ENCODE results near the gene SRXN1.

The SRXN1 gene

GRCh38 chr20:634148-634925, 18.7 kb downstream of the SRXN1 start:
- DNase-seq: no peak

DNA sequence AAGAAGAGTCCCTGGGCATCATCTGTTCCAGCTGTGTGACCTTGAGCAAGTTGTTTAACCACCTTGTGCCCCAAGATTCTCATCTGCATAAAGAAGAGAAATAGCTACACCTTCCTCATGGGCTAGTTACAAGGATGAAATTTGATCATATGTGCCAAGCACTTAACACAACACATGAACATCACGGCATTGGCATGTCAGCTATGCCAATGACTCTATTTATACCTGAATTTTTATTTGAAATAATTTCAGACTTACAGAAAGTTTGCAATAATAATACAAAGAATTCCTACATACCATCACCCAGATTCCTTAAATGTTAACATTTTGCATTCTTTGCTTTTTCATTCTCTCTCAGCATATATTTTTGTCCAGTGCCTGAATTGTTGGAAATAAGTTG, 21.9 kb downstream of the SRXN1 start:
- DNase-seq: no peak

- no peak for DNase-seq
Observed at GRCh38 chr20:626579-626978, 26.4 kb downstream of the SRXN1 start.

GRCh38 chr20:625360-625932, 27.6 kb downstream of the SRXN1 start:
- DNase-seq: no peak

GRCh38 chr20:623704-624103, 29.3 kb downstream of the SRXN1 start:
- DNase-seq: no peak

DNA sequence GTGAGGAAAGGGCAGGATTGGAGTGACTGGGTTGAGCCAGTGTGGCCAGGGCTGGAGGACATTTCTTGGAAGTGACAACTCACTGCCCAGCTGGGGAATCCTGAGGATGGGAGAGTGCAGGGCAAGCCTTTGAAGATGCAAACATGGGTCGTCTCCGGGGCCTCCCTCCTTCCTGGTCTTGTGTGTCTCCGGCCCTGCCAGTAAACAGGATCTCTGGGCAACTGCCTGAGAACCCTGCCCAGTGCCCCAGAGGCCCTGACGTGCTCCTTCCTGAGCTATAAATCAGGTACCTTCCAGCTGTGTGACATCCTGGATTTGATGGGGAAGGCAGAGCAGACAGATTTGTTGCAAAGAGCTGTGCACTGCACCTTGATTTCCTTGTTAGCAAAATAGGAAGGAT, 30.0 kb downstream of the SRXN1 start:
- no peak for DNase-seq

GRCh38 chr20:622161-622560, 30.8 kb downstream of the SRXN1 start:
- DNase-seq: no peak

GRCh38 chr20:621125-621756, 31.8 kb downstream of the SRXN1 start:
- DNase-seq: no peak

DNA sequence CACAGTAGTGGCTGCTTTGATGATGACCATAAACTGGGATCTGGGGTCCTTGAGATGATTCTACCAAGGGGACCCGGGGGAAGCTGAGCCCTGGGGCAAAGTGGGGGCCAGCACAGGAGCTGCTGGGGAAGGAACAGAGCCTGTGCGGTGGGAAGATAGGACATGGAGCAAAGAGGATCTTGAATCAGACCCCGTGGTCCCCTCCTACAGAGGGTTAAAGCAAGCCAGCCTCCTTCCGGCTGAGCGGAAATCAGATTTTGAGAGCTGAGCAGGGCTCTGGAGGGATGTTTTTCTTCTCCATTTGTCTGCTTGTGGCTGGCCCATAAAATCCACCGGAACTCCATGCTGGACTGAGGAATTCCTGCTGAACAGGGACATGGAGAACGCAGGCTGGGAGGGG, 32.8 kb downstream of the SRXN1 start:
- no peak for DNase-seq

- no peak for DNase-seq
Observed at GRCh38 chr20:618980-619379, 34.0 kb downstream of the SRXN1 start.

DNA sequence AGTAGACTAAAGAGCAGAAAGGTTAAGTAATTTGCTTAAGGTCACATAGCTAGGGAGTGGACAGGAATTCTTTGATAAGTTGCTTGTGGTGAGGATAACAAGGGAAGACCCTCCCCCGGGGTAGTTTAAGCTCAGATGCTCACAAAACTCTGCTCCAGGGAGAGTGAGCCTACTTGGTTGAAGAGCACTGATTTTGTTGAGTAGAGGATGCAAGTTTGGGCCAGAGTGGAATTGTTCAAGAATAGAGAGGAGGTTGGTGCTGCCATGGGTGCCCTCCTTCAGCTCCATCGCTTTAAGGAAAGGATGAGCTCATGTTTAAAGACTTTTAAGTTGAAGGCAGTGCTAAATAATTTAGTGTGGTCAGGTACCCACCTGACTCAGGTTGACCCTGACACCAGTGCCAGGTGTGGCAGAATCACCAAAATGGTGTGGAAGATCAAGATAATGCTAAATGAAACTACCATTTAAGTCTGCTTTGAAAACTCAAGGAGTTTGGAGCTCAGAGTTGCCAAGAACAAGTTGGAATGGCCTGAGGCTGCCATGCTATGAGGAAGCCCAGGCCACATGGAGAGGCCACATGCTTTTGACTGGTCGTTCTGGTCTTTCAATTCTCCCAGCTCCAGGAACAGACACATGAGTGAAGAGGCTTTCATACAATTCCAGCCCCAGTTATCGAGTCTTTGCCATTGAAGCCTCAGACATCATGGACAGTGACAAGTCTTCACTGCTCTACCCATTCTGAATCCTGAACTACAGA, 34.9 kb downstream of the SRXN1 start:
- no peak for DNase-seq

DNA sequence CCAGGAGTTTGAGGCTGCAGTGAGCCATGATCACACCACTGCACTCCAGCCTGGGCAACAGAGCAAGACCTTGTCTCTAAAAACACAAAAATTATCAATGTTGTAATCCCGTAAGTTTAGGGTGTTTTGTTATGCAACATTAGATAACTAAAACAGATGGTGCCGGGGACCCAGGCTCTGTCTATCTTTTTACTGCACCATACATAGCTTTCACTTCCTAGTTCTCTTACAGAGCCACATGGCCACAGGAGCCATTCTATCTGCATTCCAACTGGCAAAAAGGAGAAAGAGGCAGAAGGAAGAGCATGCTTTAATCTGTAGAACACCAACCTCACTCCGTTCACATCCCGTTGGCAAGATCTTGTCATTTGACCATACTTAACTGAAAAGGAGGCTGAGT, 37.5 kb downstream of the SRXN1 start:
- DNase-seq: no peak

GRCh38 chr20:611843-612185, 41.2 kb downstream of the SRXN1 start:
- DNase-seq: no peak

DNA sequence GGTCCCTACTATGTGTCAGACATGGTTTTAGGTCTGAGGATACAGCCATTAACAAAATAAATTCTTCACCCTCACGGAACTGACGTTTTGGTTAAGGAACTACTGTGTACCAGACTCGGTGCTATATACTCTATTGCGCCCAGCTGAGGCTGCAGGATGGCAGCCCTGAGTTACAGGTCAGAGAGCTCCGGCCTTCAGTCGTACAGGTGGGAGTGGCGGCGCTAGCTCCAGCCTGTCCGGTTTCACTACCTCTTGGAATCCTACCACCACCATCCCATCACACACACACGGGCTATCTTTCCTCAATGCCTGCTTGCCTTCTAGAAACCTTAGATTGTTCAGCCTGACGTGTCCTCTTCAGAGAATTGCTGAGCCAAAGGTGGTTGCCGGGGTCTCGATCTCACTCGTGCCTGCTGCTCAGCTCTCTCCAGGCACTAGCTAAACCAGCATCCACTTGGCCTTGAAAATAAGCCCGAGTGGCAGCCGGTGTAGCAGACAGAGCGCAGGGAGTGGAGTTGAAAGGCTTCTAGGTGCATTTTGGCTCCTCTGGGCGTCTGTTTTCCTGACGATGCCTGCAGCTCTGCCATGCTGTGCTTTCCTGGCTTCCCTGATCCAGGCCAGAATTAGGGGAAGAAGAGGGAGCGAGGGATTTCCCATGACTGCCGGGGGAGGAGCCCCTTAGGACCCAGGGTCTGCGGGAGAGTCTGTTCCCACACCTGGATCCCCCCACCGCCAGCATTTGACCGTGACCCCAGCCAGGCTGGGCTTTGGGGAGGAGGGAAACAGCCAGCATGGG, 41.8 kb downstream of the SRXN1 start:
- DNase-seq: no peak

DNA sequence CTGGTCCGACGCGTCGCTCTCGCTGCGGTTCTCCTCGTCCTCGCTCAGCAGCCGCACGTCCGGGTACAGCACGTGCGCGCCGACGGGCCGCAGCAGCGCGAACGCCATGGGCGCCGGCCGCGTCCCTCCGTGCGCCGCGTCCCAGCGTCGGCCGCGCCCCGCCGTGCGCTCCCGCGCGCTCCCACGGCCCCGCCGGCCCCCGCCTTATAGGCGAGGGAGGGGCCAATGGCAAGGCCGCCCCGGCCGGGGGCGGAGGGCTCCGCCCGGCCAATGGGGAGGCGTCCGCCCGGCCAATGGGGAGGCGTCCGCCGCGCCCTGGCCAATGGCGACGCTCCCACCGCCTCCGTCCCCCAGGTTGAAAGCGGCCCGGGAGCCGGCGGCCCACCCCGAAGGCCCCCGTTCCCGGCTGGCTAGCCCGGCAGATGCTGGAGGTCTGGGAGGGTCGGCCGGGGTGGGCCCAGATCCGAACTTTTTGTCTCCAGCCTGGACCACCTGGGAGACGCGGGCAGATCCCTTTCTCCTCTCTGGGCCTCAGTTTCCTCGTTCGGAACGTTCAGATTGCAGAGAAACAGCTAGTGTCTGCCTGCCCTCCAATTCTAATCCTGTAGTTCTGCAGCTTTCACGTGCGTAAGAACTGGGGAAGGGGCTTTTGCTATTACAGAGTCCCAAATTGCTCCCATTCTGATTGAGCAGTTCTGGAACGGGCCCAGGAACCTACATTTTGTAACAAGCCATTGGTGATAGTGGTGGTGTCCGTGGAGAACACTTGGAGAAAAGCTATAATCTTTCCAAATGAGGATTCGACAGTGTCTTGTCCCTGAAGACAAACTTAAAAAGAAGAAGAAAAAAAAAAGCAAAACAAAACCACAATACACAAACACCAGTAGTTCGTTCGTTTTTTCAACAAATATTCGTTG, 42.6 kb downstream of the SRXN1 start, which contains the start of gene TCF15:
Gene TCF15, minus strand, starts transcription at position 180 of the 917 bp plus-strand sequence. Its CDS starts 72 bp downstream, at position 108.
- no peak for DNase-seq

GRCh38 chr20:609371-609964, 43.5 kb downstream of the SRXN1 start:
- DNase-seq: no peak

- DNase-seq: no peak
Observed at GRCh38 chr20:608970-609369, 44.0 kb downstream of the SRXN1 start.

DNA sequence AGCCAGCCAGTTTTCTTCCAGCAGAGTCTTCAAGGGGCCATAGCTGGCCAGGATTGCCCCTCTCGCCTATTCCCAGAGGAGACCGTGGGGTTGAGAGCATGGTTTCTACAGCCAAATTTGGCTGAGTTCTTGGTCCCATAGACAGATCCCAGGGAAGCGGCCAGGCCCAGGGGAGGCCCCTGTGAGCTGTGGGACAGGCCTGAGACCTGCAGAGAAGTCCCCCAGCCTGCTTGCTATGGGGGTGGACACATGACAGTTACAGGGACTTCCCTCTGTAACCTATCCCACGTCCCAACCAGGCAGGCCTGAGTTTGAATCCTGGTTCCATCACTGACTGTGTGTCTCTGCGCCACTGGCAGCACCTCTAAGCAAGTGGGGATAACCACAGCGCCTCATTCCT, 45.5 kb downstream of the SRXN1 start:
- no peak for DNase-seq

DNA sequence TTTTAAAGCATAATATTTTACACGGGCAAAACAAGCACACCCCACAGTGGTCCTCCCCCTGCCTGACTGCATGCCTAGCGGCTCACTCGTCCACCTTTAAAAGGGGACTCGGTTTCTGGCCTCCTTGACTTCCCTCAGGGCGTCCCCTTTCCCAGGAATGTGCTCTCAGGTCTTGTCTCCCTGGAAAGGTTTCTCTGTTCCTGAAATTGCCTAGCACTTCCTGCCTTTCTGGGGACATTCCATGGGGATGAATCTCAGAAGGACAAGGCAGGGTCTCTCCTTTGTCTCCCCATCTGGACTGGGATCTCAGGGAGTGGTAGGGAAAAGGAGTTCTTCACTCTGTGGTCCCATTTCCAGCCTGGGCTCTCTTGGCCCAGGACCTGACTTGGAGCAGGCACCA, 47.8 kb downstream of the SRXN1 start:
- DNase-seq: no peak

DNA sequence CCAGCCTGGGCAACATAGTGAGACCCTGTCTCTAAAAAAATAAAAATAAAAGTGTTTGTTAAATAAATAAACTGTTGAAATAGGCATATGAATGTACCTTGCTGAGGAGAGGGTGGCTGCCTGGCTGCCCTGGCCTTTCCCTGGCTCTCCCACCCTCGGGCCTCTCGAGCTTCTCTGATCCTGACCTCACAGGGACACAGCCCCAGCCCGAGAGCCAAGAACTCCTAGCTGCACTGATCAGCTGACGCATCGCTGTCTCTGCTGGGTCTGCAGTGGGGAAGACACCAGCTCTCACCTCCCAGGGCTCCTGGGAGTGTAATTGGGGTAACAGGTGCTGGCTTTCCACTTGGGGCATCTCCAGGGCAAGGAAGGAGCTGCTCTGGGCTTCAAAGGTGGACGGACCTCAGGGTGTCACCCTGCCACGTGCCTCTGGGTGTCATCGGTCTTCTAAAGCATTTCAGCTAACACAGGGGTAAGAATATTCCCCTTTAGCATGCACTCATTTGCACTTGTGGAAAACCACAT, 49.8 kb downstream of the SRXN1 start:
- no peak for DNase-seq
